PFSK-1 (cell line): Measurements from ENCODE around the gene SLC22A17.

Experiments used
- FOXP2 ChIP-seq: optimal IDR thresholded peaks from 2 replicates; pipeline ENCODE3; 2011; ENCODE audit warnings: borderline replicate concordance, control low read depth, inconsistent platforms; ENCODE audit not compliant: insufficient read depth; ENCODE audit errors: extremely low read length, extremely low read depth
- POLR2AphosphoS5 ChIP-seq: IDR thresholded peaks from 2 replicates; pipeline ENCODE4 v1.6.1; 2012; ENCODE audit warnings: low read depth, mild to moderate bottlenecking, control low read depth, low read length, moderate library complexity
- REST ChIP-seq, 2 experiments: IDR thresholded peaks; 2 replicates each; pipeline versions ENCODE4 v1.6.1 to v1.8.0; 2011 to 2012; ENCODE audit warnings: low read depth in 2 of 2, low read length in 2 of 2, control low read depth in 1 of 2, inconsistent platforms in 1 of 2, mild to moderate bottlenecking in 1 of 2, moderate library complexity in 1 of 2; ENCODE audit not compliant: insufficient read depth in 1 of 2
- SIN3A ChIP-seq: IDR thresholded peaks from 2 replicates; pipeline ENCODE4 v1.6.1; 2012; ENCODE audit warnings: mild to moderate bottlenecking, low read length, moderate library complexity, borderline replicate concordance; ENCODE audit not compliant: insufficient read depth
- TAF1 ChIP-seq: IDR thresholded peaks from 2 replicates; pipeline ENCODE4 v1.6.1; 2012; ENCODE audit warnings: low read length, control low read depth, borderline replicate concordance; ENCODE audit not compliant: insufficient read depth

SLC22A17 gene

GRCh38 chr14:23307687-23308644 lies 44.7 kb downstream of the SLC22A17 start:
- TF ChIP-seq POLR2AphosphoS5 = no peak
- no peak for TF ChIP-seq TAF1
- TF ChIP-seq REST (IDR thresholded peaks at IDR 0.05; ENCODE audit: insufficient read depth in 1 of 2, low read depth in 2 of 2, low read length in 2 of 2) = no peak
- TF ChIP-seq FOXP2 = no peak
- no peak for TF ChIP-seq SIN3A

DNA sequence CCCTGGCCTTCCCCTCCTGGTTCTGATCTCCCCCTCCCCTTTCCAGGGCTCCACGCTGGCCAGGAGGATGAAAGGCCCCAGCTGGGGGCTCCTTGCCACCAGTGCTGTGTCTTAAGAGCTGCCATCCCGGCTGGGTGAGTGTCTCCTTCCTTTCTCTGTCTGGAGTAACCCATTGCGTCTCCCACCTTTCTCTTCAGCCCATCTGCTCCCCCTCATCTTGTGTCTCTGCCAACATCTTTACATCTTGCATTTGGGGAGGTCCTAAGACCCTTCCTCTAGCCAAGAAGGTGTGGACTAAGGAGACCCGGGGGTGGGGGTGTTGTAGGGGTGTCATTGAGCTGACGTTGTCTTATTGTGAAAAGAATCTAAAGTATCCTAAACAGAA lies 45.5 kb downstream of the SLC22A17 start:
- TF ChIP-seq POLR2AphosphoS5 (no peak), REST (IDR thresholded peaks at IDR 0.05; ENCODE audit: insufficient read depth in 1 of 2, low read depth in 2 of 2, low read length in 2 of 2) (no peak), SIN3A (no peak), TAF1 (no peak), FOXP2 (no peak)

DNA sequence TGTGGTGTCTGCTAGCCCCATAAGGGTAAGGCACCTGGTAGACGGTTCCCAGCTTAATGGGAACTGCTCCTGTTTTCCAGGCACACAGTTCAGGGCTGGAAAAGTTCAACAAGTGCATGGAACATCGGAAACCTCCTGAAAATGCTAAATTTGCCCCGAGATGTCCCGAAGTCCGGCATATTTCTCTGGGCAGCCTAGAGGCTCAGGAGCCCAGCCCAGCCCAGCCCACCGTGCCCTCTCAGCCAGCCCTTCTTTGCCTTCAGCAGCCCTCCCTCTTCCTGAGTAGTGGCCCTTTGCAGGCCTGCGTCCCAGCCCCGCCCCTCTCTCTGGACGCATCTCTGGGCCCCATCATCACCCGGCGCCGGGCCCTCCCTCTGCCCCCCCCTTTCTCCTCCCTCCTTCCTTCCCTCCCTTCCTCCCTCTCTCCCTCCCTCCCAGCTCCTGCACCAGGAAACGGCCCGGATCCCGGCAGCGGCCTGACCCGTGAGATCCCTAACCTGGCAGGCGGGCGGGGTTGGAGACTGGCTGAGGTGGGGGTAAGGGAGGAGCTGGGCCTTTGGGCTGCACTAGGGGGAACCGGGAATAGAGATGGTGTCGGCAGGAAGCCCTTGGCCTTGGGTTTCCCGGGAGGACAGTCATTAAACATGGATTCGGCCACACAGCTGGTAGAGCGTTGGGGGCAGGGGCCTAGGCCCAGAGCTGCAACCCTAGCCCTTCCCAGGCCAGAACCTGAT lies 46.1 kb downstream of the SLC22A17 start, which contains the start of gene BCL2L2:
Gene BCL2L2 (plus strand): TSS at position 422 of the 734 bp plus-strand sequence. CDS start 935 bp downstream, outside the sequence.
- TF ChIP-seq TAF1 (no peak), SIN3A (no peak), POLR2AphosphoS5 (peak; percentile 74), REST (IDR thresholded peaks at IDR 0.05; ENCODE audit: insufficient read depth in 1 of 2, low read depth in 2 of 2, low read length in 2 of 2) (no peak), FOXP2 (peak; percentile 62)

GRCh38 chr14:23302290-23303225 lies 50.1 kb downstream of the SLC22A17 start, which contains the start of gene PPP1R3E:
PPP1R3E (minus strand) TSS chr14:23302859; CDS start chr14:23302576, 283 bp downstream.
- peak; percentile 56 for TF ChIP-seq POLR2AphosphoS5
- TF ChIP-seq TAF1 = peak; percentile 57; the same call in 1 of the 2 replicates
- TF ChIP-seq FOXP2 = no peak
- TF ChIP-seq REST (IDR thresholded peaks at IDR 0.05; ENCODE audit: insufficient read depth in 1 of 2, low read depth in 2 of 2, low read length in 2 of 2) = no peak
- TF ChIP-seq SIN3A = no peak
